Lower leg skin (tissue), 4 donors: Measurements from ENCODE around the gene CALN1. TPM values are rescaled to one million over a fixed set of nuclear protein-coding genes. Genes with fewer than 3 reads are reported as not detected.

ENCODE experiments used
- DNase-seq, 2 donors: peaks; one replicate each; pipeline ENCODE4 v3.0.0-alpha.2; 2019; ENCODE audit warnings: low spot score in 2 of 2
- H3K4me3 ChIP-seq: fragments of 200-600 bp; sonication (generic); 2 replicates; pipeline ENCODE4 v1.5.1; 2017; ENCODE audit warnings: mild to moderate bottlenecking, low read depth; ENCODE audit not compliant: poor library complexity, severe bottlenecking
- CTCF ChIP-seq, 3 donors: fragments of 450-650 bp; IDR thresholded peaks; one replicate each; pipeline ENCODE4 v1.5.1; 2016; ENCODE audit warnings: antibody characterized with exemption in 3 of 3, mild to moderate bottlenecking in 3 of 3, moderate library complexity in 2 of 3
- POLR2A ChIP-seq, 2 donors: fragments of 450-650 bp; IDR thresholded peaks; one replicate each; pipeline ENCODE4 v1.6.1; 2016 to 2017; ENCODE audit warnings: antibody characterized with exemption in 2 of 2, mild to moderate bottlenecking in 1 of 2, moderate library complexity in 1 of 2
- WGBS, 2 donors: methylation state at CpG; one replicate each; pipeline ENCODE4 v1.1.5; 2018; 5-methylcytosine and 5-hydroxymethylcytosine counted together
- intact Hi-C: fragments of 100-400 bp; cut with DNase I; formaldehyde crosslinking; loops from one replicate; pipeline ENCODE4 v1.15.0; 2023; ENCODE audit warnings: low total_unique reads
- total RNA-seq, 4 donors: library from RNA; depleted of rRNA; stranded (reverse); fragments of >200 nt; gene quantifications; one replicate each; pipeline ENCODE4 v1.1.0, GENCODE V29; 2016

The CALN1 gene
- total RNA-seq, 4 donors from 2014 or later: 2.3 to 11.2 (median 7.3) TPM

- no peak overlapping the region for H3K4me3 ChIP-seq
- TF ChIP-seq POLR2A (IDR thresholded peaks at IDR 0.05) (no peak), CTCF (IDR thresholded peaks at IDR 0.05) (no peak)
- 8 to 10% methylated on average over 22 to 43 of the region's 44 CpGs for WGBS, 2 donors
- no peak for DNase-seq
- intact Hi-C loops: no loop called here
Measured at GRCh38 chr7:72337390-72338167, 74.6 kb downstream of the CALN1 start.

DNA sequence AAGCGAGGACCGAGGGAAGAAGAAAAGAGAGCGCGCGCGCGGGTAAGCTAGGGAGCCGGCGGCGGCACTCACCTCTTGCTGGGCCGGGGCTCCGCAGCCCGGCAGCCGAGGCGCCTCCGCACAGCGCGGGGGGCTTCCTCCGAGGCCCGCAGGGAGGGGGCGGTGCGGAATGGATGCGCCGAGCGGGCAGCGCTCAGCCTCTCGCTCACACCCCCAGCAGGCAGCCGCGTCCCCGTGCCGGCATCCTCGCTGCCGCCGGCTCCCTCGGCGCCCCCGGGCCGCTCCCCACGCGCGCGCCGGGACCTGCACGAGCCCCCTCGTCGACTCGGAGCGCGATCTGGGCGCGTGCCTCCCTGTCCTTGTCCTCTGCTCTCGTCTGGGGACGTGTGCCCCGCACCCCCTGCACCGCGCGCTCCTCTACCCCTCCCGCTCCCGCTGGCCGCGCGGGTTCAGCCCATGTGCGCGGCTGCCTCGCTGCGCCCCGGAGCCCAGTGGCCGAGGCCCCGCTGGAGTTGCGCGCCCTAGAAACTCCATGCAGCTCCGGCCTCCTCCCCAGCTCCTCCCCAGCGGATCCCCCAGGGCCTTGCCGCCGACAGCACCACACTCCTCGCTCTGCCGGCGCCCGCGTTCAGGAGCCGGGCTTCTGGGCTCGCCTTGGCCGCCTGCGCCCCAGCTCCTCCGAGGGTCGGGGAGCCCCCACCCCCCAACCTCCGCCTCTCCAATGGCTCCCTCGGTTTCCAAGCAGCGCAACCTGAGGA lies 75.3 kb downstream of the CALN1 start:
- WGBS, 2 donors: 0 to 1% methylated on average over 7 to 29 of the region's 89 CpGs
- intact Hi-C loops: no loop called here
- TF ChIP-seq CTCF (IDR thresholded peaks at IDR 0.05): no peak
- H3K4me3 ChIP-seq: peak overlapping the region; percentile 10
- DNase-seq: no peak

- intact Hi-C loops: no loop called here
- TF ChIP-seq POLR2A (IDR thresholded peaks at IDR 0.05) (no peak), CTCF (IDR thresholded peaks at IDR 0.05) (no peak)
- WGBS, 2 donors: 0% methylated on average over 6 of the region's 21 CpGs; no CpG with 5 or more reads in 1 of the 2 donors
- no peak for DNase-seq
- H3K4me3 ChIP-seq: peak overlapping the region; percentile 10
Measured at GRCh38 chr7:72336382-72336631, 75.8 kb downstream of the CALN1 start.

GRCh38 chr7:72335561-72336381 lies 76.4 kb downstream of the CALN1 start:
- no peak for TF ChIP-seq POLR2A (IDR thresholded peaks at IDR 0.05)
- no peak for TF ChIP-seq CTCF (IDR thresholded peaks at IDR 0.05)
- DNase-seq: no peak
- intact Hi-C loops: no loop called here
- peak overlapping the region; percentile 10 for H3K4me3 ChIP-seq
- WGBS, 2 donors: 2 to 7% methylated on average over 23 to 41 of the region's 62 CpGs

DNA sequence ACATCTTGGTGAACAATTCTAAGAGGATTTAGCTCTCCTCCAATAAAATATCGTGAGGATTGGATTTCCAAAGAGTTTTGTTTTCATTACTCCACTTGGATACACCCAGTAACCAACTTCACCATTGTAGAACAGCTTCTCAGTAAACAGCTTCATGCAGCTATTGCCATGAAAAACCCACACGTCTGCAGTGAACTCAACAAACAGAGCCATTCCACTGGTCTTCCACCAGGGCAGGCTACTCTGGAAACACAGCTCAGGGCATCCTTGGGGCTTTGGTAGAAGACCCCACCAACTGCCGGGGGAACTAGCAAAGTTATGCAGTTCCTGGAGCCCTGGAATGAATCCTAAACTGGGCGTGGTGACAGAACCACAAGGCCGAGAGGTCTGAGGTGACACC lies 77.4 kb downstream of the CALN1 start:
- WGBS, 2 donors: 58 to 70% methylated on average over 5 of the region's 5 CpGs
- TF ChIP-seq POLR2A (IDR thresholded peaks at IDR 0.05): no peak
- no peak for TF ChIP-seq CTCF (IDR thresholded peaks at IDR 0.05)
- intact Hi-C loops: no loop called here
- no peak for DNase-seq
- H3K4me3 ChIP-seq: no peak overlapping the region
